OCI-LY3 (cell line): Measurements from ENCODE around the gene VKORC1.

ENCODE experiments used
- CTCF ChIP-seq: fragments of 200-600, 300-600 bp; sonication (generic); IDR thresholded peaks from 2 replicates; pipeline ENCODE4 v1.5.1; 2014; ENCODE audit warnings: antibody characterized with exemption, low read length, low read depth
- EZH2phosphoT487 ChIP-seq: fragments of 200-600 bp; shearing (Covaris generic); IDR thresholded peaks from 2 replicates; pipeline ENCODE4 v1.6.1; 2018; ENCODE audit warnings: antibody characterized with exemption, mixed run types, low read depth

GRCh38 chr16:31128711-31129567 lies 34.3 kb upstream of the VKORC1 start:
- no peak for TF ChIP-seq CTCF
- TF ChIP-seq EZH2phosphoT487 = no peak
